GM12878 (cell line): ENCODE data around the gene PHF2. TPM values are rescaled to one million over a fixed set of nuclear protein-coding genes. Genes with fewer than 3 reads are reported as not detected.

Experiments used
- ATAC-seq: fragments of 200-7000 bp; cut with Tn5 transposase; 3 replicates; pipeline ENCODE4 v1.9.1; 2020; ENCODE audit warnings: mild to moderate bottlenecking, moderate library complexity
- BruUV-seq: library from RNA; stranded (reverse); fragments of 400-500 nt; replicated peaks from 2 replicates; lab custom pipeline; 2021; lab: Mats Ljungman, UMichigan
- CTCF ChIA-PET: fragments of 300-600 bp; sonication (Branson Sonifier 250); formaldehyde crosslinking; extraction: SDS; loops from one replicate; lab custom pipeline; 2021; ENCODE audit warnings: inconsistent platforms; lab: Yijun Ruan, JAX
- POLR2A ChIA-PET: fragments of 350-600 bp; formaldehyde crosslinking; extraction: SDS; loops from one replicate; lab custom pipeline; 2021; ENCODE audit warnings: inconsistent platforms; lab: Charles Lee
- RAD21 ChIA-PET: fragments of 300-600 bp; sonication (Branson Sonifier 250); formaldehyde crosslinking; loops from one replicate; lab custom pipeline; 2023; ENCODE audit warnings: antibody characterized with exemption; ENCODE audit not compliant: unreplicated experiment; lab: Charles Lee
- SMC1A ChIA-PET: fragments of 300-600 bp; sonication (Branson Sonifier 250); formaldehyde crosslinking; loops from one replicate; lab custom pipeline; 2023; ENCODE audit not compliant: unreplicated experiment, uncharacterized antibody; lab: Charles Lee
- DNase-seq: peaks from one replicate; pipeline ENCODE4 v3.0.0-alpha.2; 2011; ENCODE audit warnings: low read depth, low spot score
- FAIRE-seq: peaks from 3 replicates; lab custom pipeline; 2011; peaks lifted over from hg19 to GRCh38; lab: Jason Lieb, UNC
- H2AFZ ChIP-seq: 2 replicates; pipeline ENCODE4 v1.6.0; 2011; ENCODE audit warnings: low read depth, low read length, control low read depth; ENCODE audit not compliant: control insufficient read depth
- H3K27ac ChIP-seq: 2 replicates; pipeline ENCODE4 v1.5.1; 2011; ENCODE audit warnings: control low read depth; ENCODE audit not compliant: control insufficient read depth, insufficient read depth
- H3K27me3 ChIP-seq, 2 experiments: replicated peaks in 1 of 2; 2 replicates each; pipeline versions ENCODE4 v1.6.0 to v1.6.1; 2011; ENCODE audit warnings: low read length in 1 of 2; ENCODE audit not compliant: control insufficient read depth in 2 of 2, insufficient read depth in 2 of 2
- H3K36me3 ChIP-seq, 2 experiments: 2 replicates each; pipeline ENCODE4 v1.5.1; 2011; ENCODE audit warnings: low read length in 1 of 2; ENCODE audit not compliant: control insufficient read depth in 2 of 2, insufficient read depth in 2 of 2
- H3K4me1 ChIP-seq: 2 replicates; pipeline ENCODE4 v1.6.1; 2011; ENCODE audit warnings: mild to moderate bottlenecking, low read length, moderate library complexity, mixed read lengths; ENCODE audit not compliant: control insufficient read depth, insufficient read depth
- H3K4me2 ChIP-seq: 2 replicates; pipeline ENCODE4 v1.6.0; 2011; ENCODE audit warnings: control low read depth; ENCODE audit not compliant: control insufficient read depth, insufficient read depth
- H3K4me3 ChIP-seq: fragments of 200-600 bp; sonication (generic); 2 replicates; pipeline ENCODE4 v1.5.1; 2016
- H3K79me2 ChIP-seq: 2 replicates; pipeline ENCODE4 v1.6.0; 2011; ENCODE audit warnings: low read length; ENCODE audit not compliant: control insufficient read depth, insufficient read depth
- H3K9ac ChIP-seq: 2 replicates; pipeline ENCODE4 v1.8.0; 2011; ENCODE audit warnings: low read length, control low read depth, mixed read lengths; ENCODE audit not compliant: control insufficient read depth, insufficient read depth
- H3K9me3 ChIP-seq: replicated peaks from 3 replicates; pipeline ENCODE4 v1.5.1; 2011; ENCODE audit warnings: mild to moderate bottlenecking, low read length; ENCODE audit not compliant: control insufficient read depth, insufficient read depth
- H4K20me1 ChIP-seq: 2 replicates; pipeline ENCODE4 v1.6.0; 2011; ENCODE audit not compliant: control insufficient read depth, insufficient read depth
- CHD1 ChIP-seq: IDR thresholded peaks from 2 replicates; pipeline ENCODE4 v1.6.1; 2012; ENCODE audit warnings: low read depth, low read length, improper control_type of control experiment
- FOXK2 ChIP-seq: fragments of 450-650 bp; IDR thresholded peaks from 2 replicates; pipeline ENCODE4 v1.6.1; 2017; ENCODE audit warnings: mild to moderate bottlenecking, moderate library complexity
- GATAD2B ChIP-seq: fragments of 450-650 bp; conservative IDR thresholded peaks from 2 replicates; pipeline ENCODE4 v1.6.1; 2017; ENCODE audit warnings: low read depth, mild to moderate bottlenecking, moderate library complexity
- RAD21 ChIP-seq: IDR thresholded peaks from 2 replicates; pipeline ENCODE4 v1.6.1; 2011; ENCODE audit warnings: mild to moderate bottlenecking, low read depth, low read length, moderate library complexity; ENCODE audit not compliant: insufficient read depth
- RBBP5 ChIP-seq: fragments of 200-600 bp; sonication (generic); conservative IDR thresholded peaks from 2 replicates; pipeline ENCODE4 v1.6.1; 2016
- SMAD1 ChIP-seq: fragments of 450-650 bp; IDR thresholded peaks from 2 replicates; pipeline ENCODE4 v1.6.1; 2018; ENCODE audit warnings: mild to moderate bottlenecking, low read depth; ENCODE audit not compliant: partially characterized antibody
- SREBF1 ChIP-seq: IDR thresholded peaks from 2 replicates; pipeline ENCODE4 v1.6.1; 2012; ENCODE audit warnings: mild to moderate bottlenecking, low read length
- SUZ12 ChIP-seq: fragments of 200-600 bp; sonication (generic); IDR thresholded peaks from one replicate; pipeline ENCODE4 v1.6.1; 2018; ENCODE audit warnings: antibody characterized with exemption, mild to moderate bottlenecking; ENCODE audit not compliant: unreplicated experiment
- WGBS: methylation state at CpG from one replicate; pipeline ENCODE4 v1.1.6; 2016; ENCODE audit warnings: low lambda C conversion rate; ENCODE audit not compliant: insufficient replicate concordance, insufficient coverage; ENCODE audit errors: missing lambda C conversion rate; 5-methylcytosine and 5-hydroxymethylcytosine counted together
- in situ Hi-C: fragments of 300-500 bp; cut with MboI; formaldehyde crosslinking; loops from 9 replicates; pipeline ENCODE4 v1.14.3; 2018; ENCODE audit warnings: mixed read lengths
- intact Hi-C: fragments of 100-400 bp; cut with micrococcal nuclease; formaldehyde crosslinking; loops from one replicate; pipeline ENCODE4 v1.14.2; 2022; ENCODE audit not compliant: unreplicated experiment
- polyA plus RNA-seq, 11 experiments: library from polyadenylated mRNA; depleted of rRNA in 4 of 11; unstranded in 6 of 11; stranded (reverse) in 5 of 11; fragments of >200 nt; fragmentation: Nextera tagmentation in 4 of 11; fragmentation: Illumina TruSeq in 1 of 11; extraction: Ambion mirVana in 4 of 11; extraction: Trizol in 1 of 11; gene quantifications; 1 replicate in 1 of 11; 2 replicates in 10 of 11; pipeline versions ENCODE4 v1.2.1 to v1.2.3, GENCODE V29; 2011 to 2016; ENCODE audit warnings: inconsistent platforms in 2 of 11, missing spikeins in 2 of 11, low read depth in 1 of 11
- total RNA-seq, 4 experiments: library from RNA; depleted of rRNA in 3 of 4; stranded (reverse); fragments of >200 nt in 3 of 4; fragmentation: Illumina TruSeq in 1 of 4; extraction: Trizol in 1 of 4; gene quantifications; 2 replicates each; pipeline versions ENCODE4 v1.2.1 to v1.2.3, GENCODE V29; 2013 to 2021
- TF ChIP-seq, protein P1 (sequence below): IDR thresholded peaks from 2 replicates; pipeline ENCODE4 v1.6.1; 2012; ENCODE audit warnings: low read depth, low read length, improper control_type of control experiment
- TF ChIP-seq, protein P2 (sequence below): IDR thresholded peaks from 2 replicates; pipeline ENCODE4 v1.6.1; 2011; ENCODE audit warnings: borderline replicate concordance, low read depth, mild to moderate bottlenecking, moderate library complexity, low read length; ENCODE audit not compliant: insufficient read depth, poor library complexity, severe bottlenecking

PHF2 gene
- total and polyA plus RNA-seq, 10 of the 15 experiments (the other 5 are each of a cell fraction or from before 2014, with no cell fraction given), result 0.34 to 13.3 (median 5.5) TPM

DNA sequence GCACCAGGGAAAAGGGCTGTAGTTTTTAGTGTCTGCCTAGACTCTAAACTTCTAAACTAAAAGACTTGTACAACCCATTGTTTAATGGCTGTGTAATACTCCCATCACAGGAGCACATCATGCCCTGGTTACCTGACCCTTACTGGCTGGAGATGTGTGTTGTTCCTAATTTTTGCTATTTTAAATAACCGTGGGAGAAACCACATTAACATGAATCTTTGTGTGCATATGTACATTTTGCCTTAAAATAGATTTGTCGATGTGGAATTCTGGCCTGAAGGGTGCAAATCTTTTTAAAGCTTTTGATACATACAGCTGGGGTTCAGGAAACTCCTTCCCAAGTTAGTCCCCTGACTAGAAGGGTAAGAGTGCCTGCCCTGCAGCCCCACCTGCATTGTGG, 39.7 kb downstream of the PHF2 start (continued):
- TF ChIP-seq SUZ12 (no peak), SREBF1 (no peak), RBBP5 (no peak), SMAD1 (no peak), FOXK2 (no peak)
- TF ChIP-seq, protein P1, sequence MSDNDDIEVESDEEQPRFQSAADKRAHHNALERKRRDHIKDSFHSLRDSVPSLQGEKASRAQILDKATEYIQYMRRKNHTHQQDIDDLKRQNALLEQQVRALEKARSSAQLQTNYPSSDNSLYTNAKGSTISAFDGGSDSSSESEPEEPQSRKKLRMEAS, result no peak

DNA sequence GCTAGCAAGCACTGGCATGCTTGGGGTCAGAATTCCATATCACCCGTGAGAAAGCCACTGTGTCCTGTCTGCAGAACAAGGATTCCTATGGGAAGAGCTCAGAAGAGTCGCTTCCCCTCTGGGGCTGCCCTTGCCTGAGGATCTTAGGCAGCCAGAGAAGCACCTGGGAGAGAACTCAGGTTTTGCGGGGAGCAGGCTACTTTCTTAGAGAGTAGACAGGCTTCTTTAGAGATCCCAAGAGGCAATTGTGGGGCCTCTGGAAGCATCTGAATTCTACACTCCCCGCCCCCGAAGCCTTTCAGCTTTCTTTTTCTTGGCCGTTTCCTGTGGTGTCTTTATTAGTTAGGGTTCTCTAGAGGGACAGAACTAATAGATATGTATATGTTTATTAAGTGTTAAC, 40.9 kb downstream of the PHF2 start:
- no peaks in the 10 kb centered on the region; a peak in 1 of 4 replicates for H3K36me3 ChIP-seq
- no peak for FAIRE-seq
- TF ChIP-seq GATAD2B, result no peak
- TF ChIP-seq, protein P2, sequence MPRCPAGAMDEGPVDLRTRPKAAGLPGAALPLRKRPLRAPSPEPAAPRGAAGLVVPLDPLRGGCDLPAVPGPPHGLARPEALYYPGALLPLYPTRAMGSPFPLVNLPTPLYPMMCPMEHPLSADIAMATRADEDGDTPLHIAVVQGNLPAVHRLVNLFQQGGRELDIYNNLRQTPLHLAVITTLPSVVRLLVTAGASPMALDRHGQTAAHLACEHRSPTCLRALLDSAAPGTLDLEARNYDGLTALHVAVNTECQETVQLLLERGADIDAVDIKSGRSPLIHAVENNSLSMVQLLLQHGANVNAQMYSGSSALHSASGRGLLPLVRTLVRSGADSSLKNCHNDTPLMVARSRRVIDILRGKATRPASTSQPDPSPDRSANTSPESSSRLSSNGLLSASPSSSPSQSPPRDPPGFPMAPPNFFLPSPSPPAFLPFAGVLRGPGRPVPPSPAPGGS, result no peak
- no peak for TF ChIP-seq RAD21
- no peak for TF ChIP-seq CHD1
- TF ChIP-seq, all 136 proteins: peak for 0
- Histone ChIP-seq H3K4me3 (no peak overlapping the region), H3K9me3 (no peaks in the 10 kb centered on the region), H3K79me2 (no peaks in the 10 kb centered on the region; the same call in 1 of the 2 replicates), H3K27ac (no peak overlapping the region), H3K4me2 (no peak overlapping the region), H3K9ac (no peak overlapping the region), H2AFZ (no peak overlapping the region), H3K4me1 (peaks cover 3% of the 10 kb centered on the region; the same call in 1 of the 2 replicates), H4K20me1 (no peaks in the 10 kb centered on the region), H3K27me3 (no peaks in the 10 kb centered on the region)
- ChIA-PET POLR2A (interaction anchor here (0.6 kb wide), 1 partner anchor 34 kb away, joined by 3 read pairs; no protein-coding TSS in a partner anchor), RAD21 (no interaction called here), SMC1A (interaction anchor here (0.6 kb wide), 1 partner anchor 163 kb away, joined by 3 read pairs; no protein-coding TSS in a partner anchor), CTCF (no interaction called here)
- in situ Hi-C loops, result no loop called here
- ATAC-seq, result no peak
- intact Hi-C loops, result no loop called here
- DNase-seq, result no peak
- no TSS peak for BruUV-seq
- 77% methylated on average over 6 of the region's 6 CpGs for WGBS
